Hepatocyte (in vitro differentiated cells): Measurements from ENCODE around the gene FILIP1.

Experiments used
- EZH2 ChIP-seq: fragments of 200-600 bp; sonication (generic); IDR thresholded peaks from 2 replicates; pipeline ENCODE4 v1.6.1; 2016; ENCODE audit warnings: antibody characterized with exemption, mild to moderate bottlenecking, borderline replicate concordance
- EZH2phosphoT487 ChIP-seq: fragments of 200-600 bp; sonication (generic); IDR thresholded peaks from one replicate; pipeline ENCODE4 v1.6.1; 2018; ENCODE audit warnings: antibody characterized with exemption, mild to moderate bottlenecking, low read depth, moderate library complexity; ENCODE audit not compliant: unreplicated experiment, severe bottlenecking
- TF ChIP-seq, protein P1 (sequence below): fragments of 200-600 bp; sonication (generic); IDR thresholded peaks from 2 replicates; pipeline ENCODE4 v1.5.1; 2016; ENCODE audit warnings: antibody characterized with exemption, mild to moderate bottlenecking; ENCODE audit not compliant: poor library complexity

DNA sequence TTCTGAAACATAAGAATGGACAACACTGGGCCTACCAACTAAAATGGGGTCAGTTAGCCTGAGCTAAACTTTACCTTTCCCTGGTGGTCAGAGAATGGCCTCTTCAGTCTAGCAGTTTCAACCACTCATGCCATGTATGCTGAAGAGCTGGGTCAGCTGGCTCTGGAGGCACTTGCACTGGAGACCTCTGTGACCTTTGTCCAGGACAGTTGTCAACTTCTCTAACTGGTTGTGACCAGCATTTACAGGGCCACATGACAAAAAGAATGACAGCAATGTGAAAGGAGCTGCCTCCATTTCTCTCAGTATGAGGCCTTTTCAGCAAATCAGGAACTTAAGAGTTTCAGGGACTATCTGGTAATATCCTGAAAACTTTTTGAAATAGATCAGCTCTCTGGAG, 149.1 kb downstream of the FILIP1 start:
- TF ChIP-seq, protein P1, sequence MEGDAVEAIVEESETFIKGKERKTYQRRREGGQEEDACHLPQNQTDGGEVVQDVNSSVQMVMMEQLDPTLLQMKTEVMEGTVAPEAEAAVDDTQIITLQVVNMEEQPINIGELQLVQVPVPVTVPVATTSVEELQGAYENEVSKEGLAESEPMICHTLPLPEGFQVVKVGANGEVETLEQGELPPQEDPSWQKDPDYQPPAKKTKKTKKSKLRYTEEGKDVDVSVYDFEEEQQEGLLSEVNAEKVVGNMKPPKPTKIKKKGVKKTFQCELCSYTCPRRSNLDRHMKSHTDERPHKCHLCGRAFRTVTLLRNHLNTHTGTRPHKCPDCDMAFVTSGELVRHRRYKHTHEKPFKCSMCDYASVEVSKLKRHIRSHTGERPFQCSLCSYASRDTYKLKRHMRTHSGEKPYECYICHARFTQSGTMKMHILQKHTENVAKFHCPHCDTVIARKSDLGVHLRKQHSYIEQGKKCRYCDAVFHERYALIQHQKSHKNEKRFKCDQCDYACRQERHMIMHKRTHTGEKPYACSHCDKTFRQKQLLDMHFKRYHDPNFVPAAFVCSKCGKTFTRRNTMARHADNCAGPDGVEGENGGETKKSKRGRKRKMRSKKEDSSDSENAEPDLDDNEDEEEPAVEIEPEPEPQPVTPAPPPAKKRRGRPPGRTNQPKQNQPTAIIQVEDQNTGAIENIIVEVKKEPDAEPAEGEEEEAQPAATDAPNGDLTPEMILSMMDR, result no peak
- TF ChIP-seq EZH2 (no peak), EZH2phosphoT487 (no peak)
